Activated T-helper 2 cell treated with anti-CD3 and anti-CD28 coated beads, Interferon-gamma antibody, Interleukin-2, Interleukin-4, amounts not matched to agents 10 μg/mL and 5 μg/mL and 100 μg/mL, durations not matched to agents 14 hours and 24 hours and 36 hours (primary cell): ENCODE results near the gene LYZL1. TPM values are rescaled to one million over a fixed set of nuclear protein-coding genes. Genes with fewer than 3 reads are reported as not detected.
"Not testable (repeated sequence)": the region's sequence is repeated elsewhere in the genome, so short reads cannot be mapped to it uniquely, and the experiment has no call there.

Experiments used
- DNase-seq: peaks from one replicate; pipeline ENCODE4 v3.0.0; 2021; ENCODE audit warnings: low spot score
- H3K27ac Mint-ChIP-seq: one replicate; pipeline ENCODE4 v1.8.0; 2021; ENCODE audit warnings: mixed read lengths
- H3K27me3 Mint-ChIP-seq: one replicate; pipeline ENCODE4 v1.8.0; 2021; ENCODE audit warnings: low read depth, mixed read lengths
- H3K36me3 Mint-ChIP-seq: one replicate; pipeline ENCODE4 v1.8.0; 2021; ENCODE audit warnings: low read depth, mixed read lengths
- H3K4me1 Mint-ChIP-seq: one replicate; pipeline ENCODE4 v1.8.0; 2021; ENCODE audit warnings: low read depth, mixed read lengths
- H3K4me3 Mint-ChIP-seq: one replicate; pipeline ENCODE4 v1.8.0; 2021; ENCODE audit warnings: low read depth, mild to moderate bottlenecking, moderate library complexity, mixed read lengths
- H3K9me3 Mint-ChIP-seq: one replicate; pipeline ENCODE4 v1.8.0; 2021; ENCODE audit warnings: mixed read lengths
- intact Hi-C: fragments of 100-400 bp; cut with micrococcal nuclease; formaldehyde crosslinking; loops from one replicate; pipeline ENCODE4 v1.15.1; 2023
- total RNA-seq: library from RNA; stranded (reverse); gene quantifications from 2 replicates; pipeline ENCODE4 v1.2.3, GENCODE V29; 2022

LYZL1 gene
- total RNA-seq, 1 donor from 2014 or later: not detected

DNA sequence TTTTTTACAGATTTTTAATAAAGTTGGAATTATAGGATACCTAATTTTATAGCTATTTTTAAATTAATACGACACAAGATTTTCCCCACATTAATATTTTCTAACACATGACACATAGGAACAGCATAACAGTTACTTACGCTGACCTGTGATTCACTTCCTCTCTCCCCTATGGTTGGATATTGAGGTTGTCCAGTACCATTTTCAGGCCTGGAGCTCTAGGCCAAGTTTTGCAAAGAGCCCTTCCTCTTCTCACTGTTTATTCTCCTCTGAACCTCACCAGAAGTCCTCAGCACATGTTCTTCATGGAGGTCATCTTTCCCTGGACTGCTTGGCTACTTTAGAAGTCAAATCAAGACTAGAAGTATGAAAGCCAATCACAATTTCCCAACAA is 28.2 kb downstream of the LYZL1 start:
- Mint-ChIP-seq H3K4me3 (no peak overlapping the region), H3K27me3 (peaks cover 29% of the 10 kb centered on the region), H3K9me3 (no peaks in the 10 kb centered on the region), H3K36me3 (no peaks in the 10 kb centered on the region), H3K27ac (no peak overlapping the region), H3K4me1 (peaks cover 6% of the 10 kb centered on the region)
- no peak for DNase-seq
- intact Hi-C loops: no loop called here

DNA sequence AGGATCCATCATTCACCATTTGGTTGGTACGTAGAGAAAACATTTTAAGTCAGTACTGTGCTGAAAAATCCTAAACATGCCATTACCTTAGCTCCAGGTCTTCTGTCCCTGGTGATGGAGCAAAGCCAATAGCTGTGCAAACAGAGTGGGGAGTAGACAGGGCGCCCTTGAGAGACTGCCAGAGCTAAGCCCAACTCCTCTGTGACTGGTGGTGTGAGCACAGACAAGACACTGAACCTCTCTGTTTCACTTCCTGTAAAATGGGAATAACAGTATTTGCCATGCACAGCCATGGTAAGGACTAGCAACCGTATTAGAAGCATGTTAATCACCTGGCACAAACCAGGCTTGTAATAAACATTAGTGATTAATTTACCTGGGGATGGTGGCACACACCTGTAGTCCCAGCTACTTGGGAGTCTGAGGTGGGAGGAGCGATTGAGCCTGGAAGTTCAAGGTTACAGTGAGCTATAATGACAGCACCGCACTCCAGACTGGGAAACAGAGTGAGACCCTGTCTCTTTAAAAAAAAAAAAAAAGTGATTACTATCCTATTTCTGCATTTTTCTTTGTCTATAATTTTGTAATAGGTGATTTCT is 28.7 kb downstream of the LYZL1 start:
- Mint-ChIP-seq H3K9me3 (no peaks in the 10 kb centered on the region), H3K4me1 (peaks cover 6% of the 10 kb centered on the region), H3K27ac (no peak overlapping the region), H3K36me3 (no peaks in the 10 kb centered on the region), H3K4me3 (no peak overlapping the region), H3K27me3 (peaks cover 29% of the 10 kb centered on the region)
- DNase-seq: no peak
- intact Hi-C loops: no loop called here

DNA sequence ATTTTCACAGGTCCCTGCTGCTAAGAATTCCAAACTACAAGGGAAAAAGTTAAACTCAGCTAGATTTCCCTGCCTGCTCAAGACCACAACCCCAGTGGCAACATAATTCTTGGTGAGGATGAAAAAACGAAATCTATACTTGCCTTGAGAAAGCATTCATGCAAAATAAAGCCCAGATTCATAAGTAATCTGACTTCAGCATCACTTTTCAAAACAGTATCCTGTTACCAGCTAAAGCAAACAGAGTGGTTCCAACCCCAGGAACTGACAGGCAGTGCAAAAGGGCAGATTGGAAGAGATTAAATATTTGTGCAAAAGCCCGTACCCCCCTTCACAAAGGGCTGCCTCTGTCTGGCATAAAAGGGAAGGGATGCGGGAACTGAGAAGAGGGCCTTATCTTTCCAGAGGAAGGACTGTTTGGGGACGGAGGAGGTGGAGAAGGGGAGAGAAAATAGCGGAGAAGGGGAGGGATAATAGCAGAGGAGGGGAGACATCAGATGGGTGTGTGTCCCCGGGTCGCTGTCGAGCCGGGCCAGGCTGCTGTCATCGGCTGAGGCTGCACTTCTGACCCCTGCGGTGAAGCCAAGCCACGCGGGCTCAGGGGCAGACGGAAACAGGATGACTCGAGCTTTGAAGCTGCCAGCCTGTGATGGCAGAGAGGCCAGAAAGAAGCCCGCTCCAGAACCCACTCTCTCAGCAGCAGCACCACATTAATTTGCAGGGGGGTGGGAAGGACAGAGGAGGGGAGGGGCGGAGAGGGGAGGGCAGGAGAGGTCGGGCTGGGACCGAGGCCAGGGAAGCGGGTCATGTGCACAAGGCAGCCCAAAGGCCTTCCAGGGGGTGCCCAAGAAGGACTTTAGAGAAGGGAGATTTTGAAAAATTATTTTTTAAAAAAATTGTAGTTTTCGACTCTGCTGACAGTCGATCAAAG is 29.5 kb downstream of the LYZL1 start:
- H3K27ac Mint-ChIP-seq, H3K4me1 Mint-ChIP-seq, H3K36me3 Mint-ChIP-seq, H3K9me3 Mint-ChIP-seq, H3K4me3 Mint-ChIP-seq, intact Hi-C loops, DNase-seq: not testable (repeated sequence)
- H3K27me3 Mint-ChIP-seq: peaks cover 32% of the 10 kb centered on the region

DNA sequence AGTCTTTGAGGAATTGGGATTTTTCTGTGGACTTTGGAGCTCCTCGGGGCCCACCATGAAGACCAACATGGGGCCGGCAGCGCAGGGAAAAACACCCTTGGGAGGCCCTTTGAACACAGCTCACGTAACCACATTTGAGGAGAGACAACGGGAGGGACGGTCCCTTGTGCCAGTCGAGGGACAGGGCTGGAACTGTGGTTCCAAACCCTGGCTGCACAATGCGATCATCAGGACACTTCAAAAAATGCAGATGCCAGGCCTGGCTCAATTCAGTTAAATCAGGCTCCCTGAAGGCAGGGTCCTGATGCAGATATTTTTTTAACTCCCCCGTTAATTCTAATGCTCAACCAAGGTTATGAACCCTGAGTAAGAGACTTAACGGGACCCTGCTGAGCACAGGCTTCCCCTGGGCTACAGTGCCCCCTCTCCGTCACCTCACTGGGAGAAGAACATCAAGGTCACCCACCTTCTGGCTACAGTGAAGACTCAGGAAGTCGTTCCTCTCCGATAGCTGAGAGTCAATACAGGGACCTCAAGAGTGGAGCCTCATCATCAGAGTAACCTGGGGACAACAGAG is 30.4 kb downstream of the LYZL1 start:
- H3K27ac Mint-ChIP-seq: no peak overlapping the region
- no peaks in the 10 kb centered on the region for H3K9me3 Mint-ChIP-seq
- H3K4me3 Mint-ChIP-seq: no peak overlapping the region
- no peak for DNase-seq
- no peaks in the 10 kb centered on the region for H3K36me3 Mint-ChIP-seq
- intact Hi-C loops: no loop called here
- peaks cover 6% of the 10 kb centered on the region for H3K4me1 Mint-ChIP-seq
- peaks cover 29% of the 10 kb centered on the region for H3K27me3 Mint-ChIP-seq

DNA sequence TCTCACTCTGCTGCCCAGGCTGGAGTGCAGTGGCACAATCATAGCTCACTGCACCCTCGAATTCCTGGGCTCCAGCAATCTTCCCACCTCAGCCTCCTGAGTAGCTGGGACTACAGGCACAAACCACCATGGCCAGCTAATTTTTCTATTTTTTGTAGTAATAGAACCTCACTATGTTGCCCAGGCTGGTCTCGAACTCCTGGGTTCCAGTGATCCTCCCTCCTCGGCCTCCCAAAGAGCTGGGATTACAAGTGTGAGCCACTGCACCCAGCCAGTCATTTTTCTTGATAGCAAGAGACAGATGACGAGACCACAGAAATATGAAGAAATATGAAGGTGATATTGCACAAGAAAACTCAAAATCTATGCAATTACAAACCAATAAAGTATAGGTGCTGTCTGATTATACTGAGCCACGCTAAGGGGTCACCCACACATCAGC is 31.8 kb downstream of the LYZL1 start:
- H3K4me1 Mint-ChIP-seq, intact Hi-C loops, H3K9me3 Mint-ChIP-seq, H3K4me3 Mint-ChIP-seq, DNase-seq, H3K27ac Mint-ChIP-seq, H3K36me3 Mint-ChIP-seq: not testable (repeated sequence)
- peaks cover 30% of the 10 kb centered on the region for H3K27me3 Mint-ChIP-seq

DNA sequence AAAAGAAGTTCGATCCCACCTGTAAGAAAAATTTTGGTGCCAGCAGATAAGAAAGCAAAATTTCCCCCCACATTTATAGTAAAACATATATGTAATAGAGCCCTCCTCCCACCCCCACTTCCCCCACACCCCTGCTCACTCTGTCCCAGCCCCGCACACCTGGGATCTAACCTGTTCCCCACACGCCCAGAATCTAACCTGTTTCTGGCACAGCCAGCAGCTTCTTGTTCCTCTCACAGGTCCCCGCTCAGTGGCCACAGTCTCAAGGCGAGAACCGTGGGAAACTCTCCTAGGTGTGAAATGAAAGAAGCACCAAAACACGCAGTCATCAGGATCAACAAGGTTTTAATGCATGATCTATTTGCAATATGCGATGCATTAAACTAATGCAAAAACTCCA is 32.8 kb downstream of the LYZL1 start:
- Mint-ChIP-seq H3K4me3 (no peak overlapping the region), H3K9me3 (no peaks in the 10 kb centered on the region), H3K36me3 (no peaks in the 10 kb centered on the region), H3K27me3 (peaks cover 28% of the 10 kb centered on the region), H3K4me1 (peaks cover 6% of the 10 kb centered on the region), H3K27ac (no peak overlapping the region)
- DNase-seq: no peak
- intact Hi-C loops: no loop called here

- DNase-seq: no peak
- H3K9me3 Mint-ChIP-seq: no peaks in the 10 kb centered on the region
- no peaks in the 10 kb centered on the region for H3K36me3 Mint-ChIP-seq
- H3K4me3 Mint-ChIP-seq: no peak overlapping the region
- intact Hi-C loops: no loop called here
- no peak overlapping the region for H3K27ac Mint-ChIP-seq
- peaks cover 26% of the 10 kb centered on the region for H3K27me3 Mint-ChIP-seq
- peaks cover 6% of the 10 kb centered on the region for H3K4me1 Mint-ChIP-seq
These were observed 34.0 kb downstream of the LYZL1 start for GRCh38 chr10:29322918-29323317.

DNA sequence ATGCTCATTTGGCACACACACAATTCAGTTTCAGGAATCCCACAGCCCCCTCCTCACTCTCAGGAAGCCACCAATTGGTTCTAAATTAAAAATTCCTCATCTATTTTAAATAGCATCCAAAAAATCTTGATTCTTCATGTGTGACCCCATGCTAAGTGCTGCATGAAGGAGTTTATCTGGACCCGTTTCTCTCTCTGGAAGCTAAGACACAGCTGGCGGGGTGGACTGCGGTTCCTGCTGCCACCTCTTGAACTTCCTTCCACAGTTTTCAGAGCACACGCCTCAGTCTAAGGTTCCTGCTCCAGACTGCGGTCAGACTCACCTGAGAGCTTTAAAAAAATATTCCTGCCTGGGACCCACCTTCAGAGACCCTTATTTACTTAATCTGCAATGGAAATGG is 34.5 kb downstream of the LYZL1 start:
- H3K27ac Mint-ChIP-seq: no peak overlapping the region
- intact Hi-C loops: no loop called here
- peaks cover 2% of the 10 kb centered on the region for H3K4me1 Mint-ChIP-seq
- DNase-seq: no peak
- no peak overlapping the region for H3K4me3 Mint-ChIP-seq
- no peaks in the 10 kb centered on the region for H3K36me3 Mint-ChIP-seq
- peaks cover 22% of the 10 kb centered on the region for H3K27me3 Mint-ChIP-seq
- no peaks in the 10 kb centered on the region for H3K9me3 Mint-ChIP-seq

- Mint-ChIP-seq H3K4me3 (no peak overlapping the region), H3K4me1 (no peaks in the 10 kb centered on the region), H3K27ac (no peak overlapping the region), H3K27me3 (peaks cover 17% of the 10 kb centered on the region), H3K36me3 (no peaks in the 10 kb centered on the region), H3K9me3 (no peaks in the 10 kb centered on the region)
- DNase-seq: no peak
- intact Hi-C loops: no loop called here
These were observed 35.5 kb downstream of the LYZL1 start for GRCh38 chr10:29324220-29324841.

GRCh38 chr10:29326299-29326698 is 37.4 kb downstream of the LYZL1 start:
- no peak overlapping the region for H3K4me3 Mint-ChIP-seq

GRCh38 chr10:29326886-29327745 is 38.2 kb downstream of the LYZL1 start:
- H3K4me1 Mint-ChIP-seq: no peaks in the 10 kb centered on the region
- no peak overlapping the region for H3K27ac Mint-ChIP-seq
- peaks cover 9% of the 10 kb centered on the region for H3K27me3 Mint-ChIP-seq
- H3K36me3 Mint-ChIP-seq: no peaks in the 10 kb centered on the region
- no peaks in the 10 kb centered on the region for H3K9me3 Mint-ChIP-seq
- no peak overlapping the region for H3K4me3 Mint-ChIP-seq
- no peak for DNase-seq
- intact Hi-C loops: no loop called here

More at GRCh38 chr10:29326299-29326698, 37.4 kb downstream of the LYZL1 start:
- peaks cover 13% of the 10 kb centered on the region for H3K27me3 Mint-ChIP-seq
- no peaks in the 10 kb centered on the region for H3K9me3 Mint-ChIP-seq
- intact Hi-C loops: no loop called here
- H3K4me1 Mint-ChIP-seq: no peaks in the 10 kb centered on the region
- no peak overlapping the region for H3K27ac Mint-ChIP-seq
- no peaks in the 10 kb centered on the region for H3K36me3 Mint-ChIP-seq
- no peak for DNase-seq

DNA sequence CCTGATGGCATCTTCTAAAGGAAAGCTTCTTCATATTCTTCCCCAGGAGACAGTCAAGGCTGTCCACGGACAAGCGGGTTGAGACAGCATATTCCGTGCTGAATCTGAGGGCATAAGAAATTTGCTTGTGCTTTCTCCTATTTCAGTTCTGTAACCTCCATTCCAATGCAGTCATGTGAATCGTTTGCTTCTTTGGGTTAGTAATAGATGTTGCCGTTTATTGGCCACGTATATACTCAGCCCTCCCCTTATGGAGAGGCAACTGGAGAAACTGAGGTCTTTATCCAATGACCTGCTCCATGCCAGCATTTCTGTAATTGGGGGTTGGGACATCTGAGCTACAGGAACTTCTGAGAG is 38.9 kb downstream of the LYZL1 start:
- Mint-ChIP-seq H3K27ac (no peak overlapping the region), H3K9me3 (no peaks in the 10 kb centered on the region), H3K27me3 (peaks cover 9% of the 10 kb centered on the region), H3K4me1 (no peaks in the 10 kb centered on the region), H3K4me3 (no peak overlapping the region), H3K36me3 (no peaks in the 10 kb centered on the region)
- DNase-seq: no peak
- intact Hi-C loops: no loop called here
